Measurements from ENCODE around the gene ZC2HC1B. TPM values are rescaled to one million over a fixed set of nuclear protein-coding genes. Genes with fewer than 3 reads are reported as not detected.

The ZC2HC1B gene
- total and polyA plus RNA-seq, 8 donors: not detected

DNA sequence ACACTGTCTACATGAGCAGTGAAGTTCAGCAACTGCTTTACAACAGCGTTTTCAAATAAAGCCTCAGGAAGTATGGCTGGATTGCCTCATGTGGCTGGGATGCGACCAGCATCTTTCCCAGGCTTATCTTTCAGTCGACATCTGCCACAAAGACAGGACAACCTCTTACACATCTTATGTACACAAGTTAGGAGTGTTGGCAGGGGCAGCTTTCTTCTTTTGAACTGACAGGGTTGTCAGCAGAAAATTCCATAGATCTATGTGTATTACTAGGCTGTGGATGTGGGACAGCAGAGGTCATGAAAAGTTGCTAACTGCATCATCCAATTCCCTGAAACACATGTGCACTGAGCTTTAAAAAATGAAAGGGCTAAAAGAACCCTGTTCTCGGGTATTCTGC lies 95.7 kb downstream of the ZC2HC1B start:
- TF ChIP-seq, protein P1, sequence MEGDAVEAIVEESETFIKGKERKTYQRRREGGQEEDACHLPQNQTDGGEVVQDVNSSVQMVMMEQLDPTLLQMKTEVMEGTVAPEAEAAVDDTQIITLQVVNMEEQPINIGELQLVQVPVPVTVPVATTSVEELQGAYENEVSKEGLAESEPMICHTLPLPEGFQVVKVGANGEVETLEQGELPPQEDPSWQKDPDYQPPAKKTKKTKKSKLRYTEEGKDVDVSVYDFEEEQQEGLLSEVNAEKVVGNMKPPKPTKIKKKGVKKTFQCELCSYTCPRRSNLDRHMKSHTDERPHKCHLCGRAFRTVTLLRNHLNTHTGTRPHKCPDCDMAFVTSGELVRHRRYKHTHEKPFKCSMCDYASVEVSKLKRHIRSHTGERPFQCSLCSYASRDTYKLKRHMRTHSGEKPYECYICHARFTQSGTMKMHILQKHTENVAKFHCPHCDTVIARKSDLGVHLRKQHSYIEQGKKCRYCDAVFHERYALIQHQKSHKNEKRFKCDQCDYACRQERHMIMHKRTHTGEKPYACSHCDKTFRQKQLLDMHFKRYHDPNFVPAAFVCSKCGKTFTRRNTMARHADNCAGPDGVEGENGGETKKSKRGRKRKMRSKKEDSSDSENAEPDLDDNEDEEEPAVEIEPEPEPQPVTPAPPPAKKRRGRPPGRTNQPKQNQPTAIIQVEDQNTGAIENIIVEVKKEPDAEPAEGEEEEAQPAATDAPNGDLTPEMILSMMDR (IDR thresholded peaks at IDR 0.05): no peak
- peaks cover 0 to 12% of the 10 kb centered on the region in 2 donors for H3K4me1 ChIP-seq
- DNase-seq (no peak), ATAC-seq (no peak)
- peaks cover 0 to 4% of the 10 kb centered on the region in 2 donors for H3K36me3 ChIP-seq
- no peaks in the 10 kb centered on the region for H3K27me3 ChIP-seq
- no peaks in the 10 kb centered on the region for H3K9me3 ChIP-seq
- intact Hi-C loops (cut with DNase I): no loop called here
- H3K27ac ChIP-seq: no peak overlapping the region
- H3K4me3 ChIP-seq: no peak overlapping the region

DNA sequence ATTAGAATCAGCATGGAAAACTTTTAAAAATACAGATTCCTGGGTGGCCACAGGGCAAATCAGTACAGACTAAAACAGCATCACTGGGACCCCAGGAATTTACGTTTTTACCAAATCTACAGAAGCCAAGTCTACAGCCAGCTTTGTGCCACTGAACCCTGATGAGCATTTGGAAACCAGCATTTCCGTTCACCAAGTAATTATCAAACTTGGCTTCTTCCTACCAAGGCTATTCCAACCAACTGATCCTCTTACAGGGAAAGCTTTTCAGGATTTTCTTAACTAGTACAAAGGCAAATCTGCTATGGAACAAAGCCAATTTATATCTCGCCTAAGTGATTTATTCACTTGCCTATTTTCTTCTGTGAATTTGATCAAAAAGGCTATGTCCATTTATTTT lies 96.8 kb downstream of the ZC2HC1B start:
- no peaks in the 10 kb centered on the region for H3K27me3 ChIP-seq
- ATAC-seq (no peak), DNase-seq (no peak)
- TF ChIP-seq, protein P1 (IDR thresholded peaks at IDR 0.05): no peak
- peaks cover 0 to 21% of the 10 kb centered on the region in 2 donors for H3K4me1 ChIP-seq
- peaks cover 0 to 4% of the 10 kb centered on the region in 2 donors for H3K36me3 ChIP-seq
- H3K27ac ChIP-seq: no peak overlapping the region
- no peak overlapping the region for H3K4me3 ChIP-seq
- no peaks in the 10 kb centered on the region for H3K9me3 ChIP-seq
- intact Hi-C loops (cut with DNase I): no loop called here

DNA sequence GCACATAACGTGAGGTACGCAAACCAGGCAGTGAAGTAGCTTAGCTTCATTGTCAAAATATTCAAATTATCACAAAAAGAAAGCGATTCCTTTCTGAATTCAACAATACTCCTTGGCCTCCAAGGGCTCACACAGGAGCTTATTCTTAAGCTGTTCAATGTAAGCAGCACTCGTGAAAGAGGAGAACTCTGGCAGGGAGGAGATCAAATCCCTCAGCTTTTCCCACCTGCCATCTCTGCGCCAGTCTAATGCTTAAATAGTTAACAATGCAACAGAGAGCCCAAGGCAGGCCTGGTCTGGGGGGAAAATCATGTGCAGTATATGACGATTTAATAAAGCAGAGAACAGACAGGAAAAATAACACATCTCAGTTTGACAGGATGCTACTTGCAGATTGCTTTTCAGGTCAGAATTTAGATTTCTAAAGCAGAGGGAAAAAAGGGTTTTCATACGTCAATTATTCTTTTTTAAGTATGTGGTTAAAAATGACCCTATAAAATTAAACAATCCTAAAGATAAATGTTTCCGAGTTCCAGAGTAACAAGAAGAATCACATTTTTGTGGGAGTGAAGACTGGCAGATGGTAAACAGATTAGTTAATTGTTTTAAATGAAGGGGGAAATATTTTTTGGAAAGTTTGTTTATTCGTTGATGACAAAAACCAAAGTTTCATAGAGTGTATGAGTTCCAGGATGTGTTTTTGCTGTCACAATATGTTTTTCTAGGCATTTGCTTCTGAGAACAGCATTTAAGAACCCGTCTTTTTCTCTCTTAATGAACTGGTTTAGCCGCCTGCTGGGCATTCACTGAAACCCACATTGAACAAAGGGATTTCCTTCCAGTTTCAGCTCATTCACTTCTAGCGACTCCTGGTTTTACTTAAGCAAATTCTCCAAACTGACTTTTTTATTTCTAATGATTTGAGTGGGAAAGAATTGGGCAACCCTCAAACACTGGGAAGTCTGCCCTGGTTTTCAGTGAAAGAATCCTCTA lies 97.9 kb downstream of the ZC2HC1B start:
- Histone ChIP-seq H3K27me3 (no peaks in the 10 kb centered on the region), H3K4me3 (no peak overlapping the region), H3K9me3 (no peaks in the 10 kb centered on the region), H3K27ac (no peak overlapping the region), H3K36me3 (peaks cover 0 to 4% of the 10 kb centered on the region in 2 donors), H3K4me1 (peaks cover 0 to 30% of the 10 kb centered on the region in 2 donors)
- DNase-seq (peak in 2 of 4 donors; percentile 64 to 88), ATAC-seq (peak; percentile 70)
- intact Hi-C loops (cut with DNase I): no loop called here
- TF ChIP-seq, protein P1 (IDR thresholded peaks at IDR 0.05): peak; percentile 12 to 27

DNA sequence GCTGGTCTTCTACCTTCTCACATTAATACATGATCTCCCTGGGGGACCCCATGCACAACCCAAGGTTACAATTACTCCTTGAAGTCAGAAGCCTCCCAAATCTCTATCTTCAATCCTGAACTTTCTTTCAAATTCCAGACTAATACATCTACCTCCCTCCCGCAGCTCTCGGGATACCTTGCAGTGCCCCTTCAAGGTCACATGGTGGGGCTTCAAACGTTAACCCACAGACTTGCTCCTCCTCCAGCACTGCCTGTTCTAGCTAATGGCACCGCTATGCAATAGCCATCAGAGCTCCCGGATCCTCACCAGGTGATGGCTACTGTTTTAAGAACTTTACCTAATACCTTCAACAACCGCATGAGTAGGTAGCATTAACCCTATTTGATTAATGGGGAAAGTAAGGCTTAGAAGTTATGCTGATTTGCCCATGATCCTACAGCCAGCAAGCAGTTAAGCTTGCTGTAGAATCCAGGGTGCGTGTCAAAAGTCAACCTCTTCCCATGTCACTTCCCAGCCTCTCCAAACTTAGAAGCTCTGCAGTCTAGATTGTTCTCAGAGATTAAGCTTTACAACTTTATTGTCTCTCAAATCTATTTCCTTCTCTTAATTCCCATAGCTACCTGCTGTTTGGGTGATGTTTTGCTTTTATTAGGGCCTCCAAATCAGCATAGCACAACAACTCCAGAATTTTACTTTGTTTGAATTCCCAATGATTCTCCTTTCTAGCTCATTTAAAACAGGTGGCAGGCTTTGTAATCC lies 99.1 kb downstream of the ZC2HC1B start:
- Histone ChIP-seq H3K27ac (peak overlapping the region in 1 of 2 donors; percentile 4), H3K9me3 (no peaks in the 10 kb centered on the region), H3K4me1 (peaks cover 0 to 40% of the 10 kb centered on the region in 2 donors), H3K4me3 (no peak overlapping the region), H3K27me3 (no peaks in the 10 kb centered on the region), H3K36me3 (peaks cover 0 to 4% of the 10 kb centered on the region in 2 donors)
- ATAC-seq (no peak), DNase-seq (no peak)
- TF ChIP-seq, protein P1 (IDR thresholded peaks at IDR 0.05): no peak
- intact Hi-C loops (cut with DNase I): no loop called here

DNA sequence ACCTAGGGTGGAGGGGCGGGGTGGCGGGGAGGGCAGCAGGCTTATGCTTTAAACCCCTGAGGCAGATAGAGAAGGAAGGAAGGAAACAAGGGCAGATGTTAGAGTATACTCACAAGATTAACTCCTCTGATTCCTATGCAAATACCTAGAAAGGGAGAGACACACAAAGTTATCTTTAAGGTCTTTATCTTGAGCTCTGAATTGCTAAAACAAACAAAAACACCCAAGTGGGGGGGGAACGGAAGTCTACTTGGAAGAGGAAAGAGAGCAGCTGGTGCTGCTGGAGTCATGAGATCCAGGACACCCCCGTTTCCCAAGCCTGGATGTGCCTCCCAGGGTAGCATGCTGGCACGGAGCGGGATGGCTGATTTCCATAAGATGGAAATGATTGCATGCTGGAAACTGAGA lies 100.4 kb downstream of the ZC2HC1B start:
- H3K9me3 ChIP-seq: no peaks in the 10 kb centered on the region
- H3K4me1 ChIP-seq: peaks cover 0 to 48% of the 10 kb centered on the region in 2 donors
- no peak overlapping the region for H3K27ac ChIP-seq
- H3K27me3 ChIP-seq: no peaks in the 10 kb centered on the region
- ATAC-seq: no peak
- TF ChIP-seq, protein P1 (IDR thresholded peaks at IDR 0.05): no peak
- H3K4me3 ChIP-seq: no peak overlapping the region
- intact Hi-C loops (cut with DNase I): no loop called here
- no peaks in the 10 kb centered on the region for H3K36me3 ChIP-seq
- DNase-seq: peak in 1 of 4 donors; percentile 72

Data from left lung (tissue), 10 donors.